Measurements from ENCODE around the gene WNT2B. TPM values are rescaled to one million over a fixed set of nuclear protein-coding genes. Genes with fewer than 3 reads are reported as not detected.
"Not testable (repeated sequence)": the region's sequence is repeated elsewhere in the genome, so short reads cannot be mapped to it uniquely, and the experiment has no call there.

The WNT2B gene
- total RNA-seq, 2 donors from 2014 or later, result 3.2 to 19.7 TPM

DNA sequence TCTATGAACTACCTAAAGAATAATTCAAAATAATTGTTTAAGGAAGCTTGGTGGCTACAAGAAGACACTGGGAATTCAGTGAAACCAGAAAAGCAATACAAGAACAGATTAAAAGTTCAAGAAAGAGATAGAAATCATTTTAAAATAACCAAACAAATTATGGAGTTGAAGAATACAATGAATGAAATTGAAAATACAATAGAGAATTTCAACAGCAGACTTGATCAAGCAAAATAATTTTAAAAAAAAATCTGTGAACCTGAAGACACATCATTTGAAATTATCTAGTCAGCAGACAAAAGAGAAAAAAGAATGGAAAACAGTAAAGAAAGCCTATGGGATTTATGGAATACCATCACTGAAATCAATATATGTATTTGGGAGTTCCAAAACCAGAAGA is 31.2 kb upstream of the WNT2B start:
- Histone ChIP-seq H3K27ac (no peak overlapping the region), H3K27me3 (replicated peaks; ENCODE audit: insufficient read depth) (no peaks in the 10 kb centered on the region), H3K9me3 (no peaks in the 10 kb centered on the region), H3K4me1 (replicated peaks) (no peaks in the 10 kb centered on the region), H3K4me3 (no peak overlapping the region), H3K36me3 (no peaks in the 10 kb centered on the region)
- intact Hi-C loops (cut with DNase I), result no loop called here
- DNase-seq (ENCODE audit: low spot score), result no peak
- TF ChIP-seq POLR2A (IDR thresholded peaks at IDR 0.05) (no peak), CTCF (IDR thresholded peaks at IDR 0.05) (no peak), POLR2AphosphoS5 (IDR thresholded peaks at IDR 0.05) (no peak)

- Histone ChIP-seq H3K27ac (no peak overlapping the region), H3K36me3 (no peaks in the 10 kb centered on the region), H3K4me3 (no peak overlapping the region), H3K27me3 (replicated peaks; ENCODE audit: insufficient read depth) (no peaks in the 10 kb centered on the region), H3K4me1 (replicated peaks) (no peaks in the 10 kb centered on the region), H3K9me3 (no peaks in the 10 kb centered on the region)
- intact Hi-C loops (cut with DNase I), result no loop called here
- no peak for DNase-seq (ENCODE audit: low spot score)
- WGBS, result 93% methylated on average over 1 of the region's 1 CpG
- TF ChIP-seq CTCF (IDR thresholded peaks at IDR 0.05) (no peak), POLR2A (IDR thresholded peaks at IDR 0.05) (no peak), POLR2AphosphoS5 (IDR thresholded peaks at IDR 0.05) (no peak)
Observed at GRCh38 chr1:112478314-112478713, 30.5 kb upstream of the WNT2B start.

- H3K36me3 ChIP-seq; H3K9me3 ChIP-seq; intact Hi-C loops (cut with DNase I); H3K27ac ChIP-seq; H3K4me3 ChIP-seq; H3K4me1 ChIP-seq (replicated peaks); H3K27me3 ChIP-seq (replicated peaks; ENCODE audit: insufficient read depth); DNase-seq (ENCODE audit: low spot score): not testable (repeated sequence)
- 93% methylated on average over 1 of the region's 1 CpG for WGBS
Observed at GRCh38 chr1:112486063-112486462, 22.7 kb upstream of the WNT2B start.

- H3K4me3 ChIP-seq; H3K9me3 ChIP-seq; DNase-seq (ENCODE audit: low spot score); H3K36me3 ChIP-seq; H3K27me3 ChIP-seq (replicated peaks; ENCODE audit: insufficient read depth); intact Hi-C loops (cut with DNase I); H3K27ac ChIP-seq; H3K4me1 ChIP-seq (replicated peaks): not testable (repeated sequence)
- WGBS, result 96% methylated on average over 6 of the region's 6 CpGs
Observed at GRCh38 chr1:112487686-112488085, 21.1 kb upstream of the WNT2B start.

- no peaks in the 10 kb centered on the region for H3K36me3 ChIP-seq
- H3K27me3 ChIP-seq (replicated peaks; ENCODE audit: insufficient read depth), result no peaks in the 10 kb centered on the region
- H3K27ac ChIP-seq, result no peak overlapping the region
- H3K4me3 ChIP-seq, result no peak overlapping the region
- no peaks in the 10 kb centered on the region for H3K9me3 ChIP-seq
- WGBS, result 89% methylated on average over 5 of the region's 5 CpGs
- TF ChIP-seq POLR2AphosphoS5 (IDR thresholded peaks at IDR 0.05), result no peak
- TF ChIP-seq POLR2A (IDR thresholded peaks at IDR 0.05), result no peak
- TF ChIP-seq CTCF (IDR thresholded peaks at IDR 0.05), result no peak
- no peaks in the 10 kb centered on the region for H3K4me1 ChIP-seq (replicated peaks)
- intact Hi-C loops (cut with DNase I), result no loop called here
- no peak for DNase-seq (ENCODE audit: low spot score)
Observed at GRCh38 chr1:112488141-112488540, 20.6 kb upstream of the WNT2B start.

- Histone ChIP-seq H3K27ac (no peak overlapping the region), H3K4me3 (no peak overlapping the region), H3K4me1 (replicated peaks) (no peaks in the 10 kb centered on the region), H3K9me3 (no peaks in the 10 kb centered on the region), H3K36me3 (no peaks in the 10 kb centered on the region), H3K27me3 (replicated peaks; ENCODE audit: insufficient read depth) (no peaks in the 10 kb centered on the region)
- intact Hi-C loops (cut with DNase I), result no loop called here
- TF ChIP-seq CTCF (IDR thresholded peaks at IDR 0.05) (no peak), POLR2AphosphoS5 (IDR thresholded peaks at IDR 0.05) (no peak), POLR2A (IDR thresholded peaks at IDR 0.05) (no peak)
- no peak for DNase-seq (ENCODE audit: low spot score)
- 79% methylated on average over 1 of the region's 1 CpG for WGBS
Observed at GRCh38 chr1:112492076-112492475, 16.7 kb upstream of the WNT2B start.
